Small intestine (tissue), 7 donors: ENCODE results near the gene RUFY3. TPM values are rescaled to one million over a fixed set of nuclear protein-coding genes. Genes with fewer than 3 reads are reported as not detected.

Experiments
- DNase-seq, 2 donors: peaks; one replicate each; pipeline versions ENCODE4 v3.0.0 to v3.0.0-alpha.2; 2013
- FAIRE-seq: peaks from 2 replicates; lab custom pipeline; 2012; peaks lifted over from hg19 to GRCh38; lab: Jason Lieb, UNC
- H3K27ac ChIP-seq, 3 donors: one replicate each; pipeline ENCODE4 v1.5.1; 2013; ENCODE audit warnings: low read length in 2 of 3, mild to moderate bottlenecking in 2 of 3, control low read depth in 1 of 3, inconsistent platforms in 1 of 3, low read depth in 1 of 3, moderate library complexity in 1 of 3
- H3K27me3 ChIP-seq, 3 donors: one replicate each; pipeline ENCODE4 v1.6.1; 2013; ENCODE audit warnings: low read length in 3 of 3, inconsistent platforms in 1 of 3; ENCODE audit not compliant: control insufficient read depth in 3 of 3, insufficient read depth in 3 of 3
- H3K36me3 ChIP-seq, 3 donors: one replicate each; pipeline ENCODE4 v1.6.1; 2013; ENCODE audit warnings: low read length in 3 of 3, inconsistent platforms in 1 of 3, low read depth in 1 of 3, mild to moderate bottlenecking in 1 of 3, moderate library complexity in 1 of 3; ENCODE audit not compliant: control insufficient read depth in 3 of 3, insufficient read depth in 2 of 3
- H3K4me1 ChIP-seq, 3 donors: one replicate each; pipeline ENCODE4 v1.6.1; 2013; ENCODE audit warnings: low read length in 2 of 3, inconsistent platforms in 1 of 3, low read depth in 1 of 3, mild to moderate bottlenecking in 1 of 3, moderate library complexity in 1 of 3; ENCODE audit not compliant: control insufficient read depth in 3 of 3, insufficient read depth in 2 of 3
- H3K4me3 ChIP-seq, 3 donors: one replicate each; pipeline ENCODE4 v1.5.1; 2013; ENCODE audit warnings: low read length in 3 of 3, control low read depth in 1 of 3, inconsistent platforms in 1 of 3, low read depth in 1 of 3, mild to moderate bottlenecking in 1 of 3, moderate library complexity in 1 of 3
- H3K9me3 ChIP-seq, 2 donors: one replicate each; pipeline ENCODE4 v1.6.1; 2013; ENCODE audit warnings: low read depth in 1 of 2, low read length in 1 of 2; ENCODE audit not compliant: control insufficient read depth in 2 of 2, insufficient read depth in 1 of 2
- WGBS, 3 donors: extraction: QIAGEN DNeasy Blood & Tissue Kit; methylation state at CpG; one replicate each; pipeline ENCODE4 v1.1.7; 2013; 5-methylcytosine and 5-hydroxymethylcytosine counted together
- polyA plus RNA-seq, 4 donors: library from polyadenylated mRNA; stranded (reverse) in 3 of 4; unstranded in 1 of 4; fragments of 200-250 nt in 3 of 4; fragments of 120-200 nt in 1 of 4; gene quantifications; one replicate each; pipeline versions ENCODE4 v1.2.1 to v1.2.3, GENCODE V29; 2013
- donor health status: healthy with polysubstance abuse.
- donor health status: control.
- donor health status: control.
- donor health status: Bipolar disorder and iron deficiency.
- donor health status: healthy.

The RUFY3 gene
- polyA plus RNA-seq, 4 donors: 13.8 to 48.4 (median 18.2) TPM

DNA sequence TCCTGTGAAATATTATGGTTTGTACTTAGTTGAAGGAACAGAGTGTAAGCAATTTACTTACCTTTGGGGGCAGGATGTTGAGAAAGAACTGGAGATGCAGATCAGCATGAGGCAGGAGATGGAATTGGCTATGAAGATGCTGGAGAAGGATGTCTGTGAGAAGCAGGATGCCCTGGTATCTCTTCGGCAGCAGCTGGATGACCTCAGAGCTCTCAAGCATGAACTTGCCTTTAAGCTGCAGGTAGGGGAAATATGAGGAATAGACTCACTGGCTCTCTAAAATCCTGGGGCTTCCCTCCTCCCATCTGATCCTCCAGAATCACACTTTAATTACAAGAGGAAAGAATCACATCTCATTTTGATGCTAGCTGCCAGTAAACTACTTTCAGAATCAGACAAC is 67.0 kb downstream of the RUFY3 start:
- Histone ChIP-seq H3K27me3 (no peaks in the 10 kb centered on the region), H3K27ac (no peak overlapping the region), H3K4me3 (no peak overlapping the region), H3K9me3 (no peaks in the 10 kb centered on the region), H3K4me1 (no peaks in the 10 kb centered on the region), H3K36me3 (peaks cover 0 to 13% (median 11%) of the 10 kb centered on the region in 3 donors)
- FAIRE-seq (no peak), DNase-seq (no peak)
- 91 to 96% (median 94%) methylated on average over 1 of the region's 1 CpG for WGBS, 3 donors

DNA sequence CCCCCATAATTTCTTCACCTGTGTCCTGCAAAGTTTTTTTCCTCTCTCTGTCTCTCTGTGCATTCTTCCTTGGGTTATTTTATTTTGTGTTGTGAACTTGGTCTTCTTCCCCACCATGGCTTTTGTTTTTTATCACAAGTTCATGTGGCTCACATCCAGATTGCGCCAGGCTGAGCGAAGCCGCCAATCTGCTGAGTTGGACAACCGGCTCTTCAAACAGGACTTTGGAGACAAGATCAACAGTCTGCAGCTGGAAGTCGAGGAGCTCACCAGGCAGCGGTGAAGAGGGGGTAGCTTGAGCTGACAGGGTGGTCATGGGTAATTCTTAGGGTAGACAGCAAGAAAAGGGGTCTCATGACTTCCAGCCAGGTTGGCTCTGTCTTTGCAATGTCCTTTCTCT is 71.9 kb downstream of the RUFY3 start:
- Histone ChIP-seq H3K9me3 (peaks cover 0 to 5% of the 10 kb centered on the region in 2 donors), H3K36me3 (peaks cover 0 to 19% (median 12%) of the 10 kb centered on the region in 3 donors), H3K27me3 (no peaks in the 10 kb centered on the region), H3K27ac (no peak overlapping the region), H3K4me1 (no peaks in the 10 kb centered on the region), H3K4me3 (no peak overlapping the region)
- FAIRE-seq: no peak
- WGBS, 3 donors: 96 to 98% (median 96%) methylated on average over 6 of the region's 6 CpGs
- DNase-seq: no peak

DNA sequence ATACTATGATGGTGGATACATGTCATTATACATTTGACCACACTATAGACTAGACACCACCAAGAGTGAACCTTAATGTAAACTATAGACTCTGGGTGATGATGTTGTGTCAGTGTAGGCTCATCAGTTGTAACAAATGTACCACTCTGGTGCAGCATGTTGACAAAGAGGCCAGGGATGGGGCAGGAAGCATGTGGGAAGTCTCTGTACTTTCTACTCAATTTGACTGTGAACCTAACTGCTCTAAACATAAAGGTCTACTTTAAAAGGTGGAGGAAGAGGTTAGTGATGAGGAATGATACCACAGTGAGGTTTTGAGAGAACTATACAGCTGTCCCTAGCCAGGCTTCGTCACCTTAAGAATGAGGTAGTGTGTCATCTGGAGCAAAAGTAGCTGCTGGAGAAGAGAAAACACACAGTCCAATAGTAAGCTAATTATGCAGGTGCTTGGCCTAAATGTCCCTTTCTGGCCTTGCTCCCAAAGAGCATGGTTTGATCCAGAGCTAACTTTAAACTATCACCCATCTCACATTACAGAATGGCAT is 79.6 kb downstream of the RUFY3 start:
- DNase-seq (no peak), FAIRE-seq (no peak)
- Histone ChIP-seq H3K4me1 (peaks cover 0 to 3% (median 2%) of the 10 kb centered on the region in 3 donors), H3K36me3 (peaks cover 0 to 26% (median 2%) of the 10 kb centered on the region in 3 donors), H3K27ac (no peak overlapping the region), H3K27me3 (no peaks in the 10 kb centered on the region), H3K4me3 (no peak overlapping the region), H3K9me3 (no peaks in the 10 kb centered on the region)
- WGBS, 3 donors: 64 to 91% (median 77%) methylated on average over 1 of the region's 1 CpG

DNA sequence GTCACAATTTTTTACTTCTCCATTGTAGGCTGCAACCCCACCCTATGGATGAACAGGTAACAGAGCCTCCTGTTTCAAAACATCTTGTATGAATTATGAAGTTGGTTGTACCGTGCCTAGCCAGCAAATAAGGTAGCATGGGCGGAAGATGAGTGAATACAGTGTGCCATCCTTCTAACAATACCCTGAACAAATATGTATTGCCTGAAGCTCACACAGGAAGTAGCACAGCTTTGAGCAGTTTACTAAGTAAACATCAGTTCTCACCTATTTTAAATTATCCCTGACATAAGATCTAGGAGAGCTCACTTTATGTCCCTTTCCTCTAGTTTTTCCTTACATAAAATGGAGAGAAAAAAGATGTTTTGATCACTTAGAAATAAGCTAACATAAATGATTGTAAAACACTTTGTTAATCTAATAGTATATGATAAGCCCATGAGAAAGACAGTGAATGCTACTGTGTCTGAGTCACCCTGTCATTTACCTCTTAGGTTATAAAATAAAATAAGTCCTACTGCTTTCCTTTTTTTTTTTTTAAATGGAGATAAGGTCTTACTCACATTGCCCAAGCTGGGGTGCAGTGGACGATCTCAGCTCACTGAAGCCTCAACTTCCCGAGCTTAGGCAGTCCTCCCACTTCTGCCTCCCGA is 81.3 kb downstream of the RUFY3 start:
- Histone ChIP-seq H3K4me1 (peaks cover 0 to 3% (median 2%) of the 10 kb centered on the region in 3 donors), H3K36me3 (peaks cover 0 to 19% (median 1%) of the 10 kb centered on the region in 3 donors), H3K4me3 (no peak overlapping the region), H3K27me3 (no peaks in the 10 kb centered on the region), H3K9me3 (no peaks in the 10 kb centered on the region), H3K27ac (no peak overlapping the region)
- FAIRE-seq (no peak), DNase-seq (peak; percentile 49 to 71)
- WGBS, 3 donors: 18 to 63% (median 48%) methylated on average over 5 of the region's 5 CpGs

DNA sequence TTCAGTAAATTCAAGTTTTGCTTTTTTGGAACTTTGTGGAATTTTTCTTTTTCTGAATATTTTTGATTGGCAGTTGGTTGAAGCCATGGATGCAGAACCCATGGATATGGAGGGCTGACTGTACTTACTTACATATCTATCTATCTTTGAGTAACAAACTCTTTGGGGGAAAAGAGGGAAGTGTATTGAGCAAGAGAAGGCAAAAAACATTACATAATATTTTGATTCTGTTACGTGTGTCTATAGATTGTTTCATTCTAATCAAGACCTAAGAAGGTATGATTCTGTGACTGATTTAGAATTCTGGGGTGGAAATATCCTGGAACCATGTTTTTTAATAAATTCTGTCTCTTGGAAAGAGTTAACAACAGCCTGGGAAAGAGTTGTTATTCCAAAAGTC is 86.4 kb downstream of the RUFY3 start:
- WGBS, 3 donors: 85 to 100% (median 94%) methylated on average over 1 of the region's 1 CpG
- Histone ChIP-seq H3K4me3 (no peak overlapping the region), H3K27ac (no peak overlapping the region), H3K4me1 (no peaks in the 10 kb centered on the region), H3K36me3 (peaks cover 0 to 3% (median 1%) of the 10 kb centered on the region in 3 donors), H3K9me3 (no peaks in the 10 kb centered on the region), H3K27me3 (no peaks in the 10 kb centered on the region)
- FAIRE-seq (no peak), DNase-seq (no peak)

DNA sequence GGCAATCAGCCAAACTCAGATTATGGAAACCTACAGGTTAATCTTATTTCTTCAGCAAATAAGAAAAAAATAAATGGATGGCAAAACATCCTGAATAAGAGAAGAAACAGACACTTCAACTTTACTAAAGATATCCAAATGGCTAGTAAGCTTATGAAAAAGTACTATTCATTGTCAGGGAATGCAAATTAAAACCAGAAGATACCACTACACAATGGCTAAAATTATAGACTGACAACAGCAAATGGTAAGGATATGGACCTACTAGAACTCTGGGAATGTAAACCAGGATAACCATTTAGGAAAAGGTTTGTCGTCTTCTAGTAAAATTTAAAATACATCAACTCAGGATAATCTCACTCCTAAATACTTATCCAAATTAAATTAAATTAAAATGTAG is 93.6 kb downstream of the RUFY3 start:
- no peak for FAIRE-seq
- DNase-seq: no peak
- Histone ChIP-seq H3K4me1 (no peaks in the 10 kb centered on the region), H3K9me3 (no peaks in the 10 kb centered on the region), H3K36me3 (peaks cover 2% of the 10 kb centered on the region in 3 donors), H3K27ac (no peak overlapping the region), H3K27me3 (no peaks in the 10 kb centered on the region), H3K4me3 (no peak overlapping the region)
- WGBS, 3 donors: 97 to 100% (median 97%) methylated on average over 1 of the region's 1 CpG

DNA sequence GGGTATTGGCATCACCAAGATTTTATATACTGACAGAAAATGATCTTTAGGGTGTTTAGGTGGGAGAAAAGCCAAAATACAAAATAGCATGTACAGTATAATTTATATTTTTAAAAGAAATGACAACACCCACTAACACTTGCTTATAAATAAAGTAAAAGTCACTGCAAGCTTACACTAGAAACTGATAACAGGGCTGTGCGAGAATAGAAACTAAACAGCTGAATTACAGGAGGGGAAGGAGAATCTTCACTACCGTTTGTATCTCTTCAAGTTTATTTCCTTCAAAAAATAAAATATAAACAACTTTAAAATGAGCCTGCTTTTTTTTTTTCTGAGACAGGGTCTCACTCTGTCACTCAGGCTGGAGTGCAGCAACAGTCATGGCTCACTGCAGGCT is 95.1 kb downstream of the RUFY3 start:
- Histone ChIP-seq H3K4me3 (no peak overlapping the region), H3K27me3 (no peaks in the 10 kb centered on the region), H3K27ac (no peak overlapping the region), H3K36me3 (peaks cover 2 to 11% (median 6%) of the 10 kb centered on the region in 3 donors), H3K9me3 (no peaks in the 10 kb centered on the region), H3K4me1 (no peaks in the 10 kb centered on the region)
- 43 to 47% (median 44%) methylated on average over 2 of the region's 2 CpGs for WGBS, 3 donors
- FAIRE-seq: no peak
- no peak for DNase-seq

DNA sequence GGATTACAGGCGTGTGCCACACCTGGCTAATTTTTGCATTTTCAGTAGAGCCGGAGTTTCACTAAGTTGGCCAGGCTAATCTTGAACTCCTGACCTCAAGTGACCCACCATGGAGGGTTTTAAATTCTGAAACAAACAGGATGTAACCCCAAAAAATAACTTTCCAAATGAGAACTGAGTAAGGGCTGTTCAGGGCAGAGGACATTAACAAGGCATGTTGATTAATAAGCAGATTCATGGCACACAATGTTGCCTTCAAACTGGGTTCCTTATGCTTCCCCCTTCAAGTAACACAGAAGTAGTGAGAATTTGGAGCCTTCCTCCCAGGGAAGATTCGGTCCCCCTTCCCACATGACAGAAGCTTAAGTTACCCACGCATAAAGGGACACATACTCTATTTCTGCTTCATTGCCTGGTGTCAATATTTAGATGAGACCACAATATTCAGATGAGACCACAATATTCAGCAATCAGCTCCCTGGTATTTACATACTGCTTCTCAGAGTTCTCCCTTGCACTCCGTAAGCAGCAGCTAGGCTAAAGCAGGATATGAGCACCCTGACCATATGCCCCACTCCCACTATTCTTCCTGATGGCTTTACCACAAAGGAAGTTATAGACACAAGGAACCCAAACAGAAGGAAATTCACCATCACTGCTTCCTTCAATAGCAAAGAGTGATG is 96.5 kb downstream of the RUFY3 start:
- peaks cover 2 to 21% (median 6%) of the 10 kb centered on the region in 3 donors for H3K36me3 ChIP-seq
- WGBS, 3 donors: 75 to 96% (median 90%) methylated on average over 5 of the region's 5 CpGs

More for the DNA sequence above, 96.5 kb downstream of the RUFY3 start:
- Histone ChIP-seq H3K27ac (no peak overlapping the region), H3K27me3 (no peaks in the 10 kb centered on the region), H3K9me3 (no peaks in the 10 kb centered on the region), H3K4me3 (no peak overlapping the region), H3K4me1 (no peaks in the 10 kb centered on the region)
- FAIRE-seq (no peak), DNase-seq (no peak)
